ENCODE data around the gene LIME1. TPM values are rescaled to one million over a fixed set of nuclear protein-coding genes. Genes with fewer than 3 reads are reported as not detected.

Gene LIME1
- total RNA-seq, 1 experiment from 2014 or later, result 27.4 TPM

DNA sequence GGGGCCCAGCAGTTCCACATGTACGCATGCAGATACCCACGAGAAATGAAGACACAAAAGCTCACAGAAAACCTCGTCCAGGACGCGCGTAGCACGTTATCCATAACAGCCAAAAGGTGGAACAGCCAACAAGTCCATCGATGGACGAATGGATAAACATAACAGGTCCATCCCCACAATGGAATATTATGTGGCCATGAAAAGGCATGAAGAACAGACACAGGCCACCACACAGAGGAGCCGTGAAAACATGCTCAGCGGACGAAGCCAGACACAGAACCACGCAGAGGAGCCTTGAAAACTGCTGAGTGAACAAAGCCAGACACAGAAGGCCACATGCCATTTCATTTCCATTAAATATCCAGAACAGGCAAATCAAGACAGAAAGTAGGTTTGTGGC, 41.1 kb downstream of the LIME1 start:
- no peak overlapping the region for H3K27ac ChIP-seq (ENCODE audit: low read depth, low read length)
- H3K4me1 ChIP-seq (ENCODE audit: control insufficient read depth in 1 of 2, insufficient read depth in 2 of 2, low read length in 2 of 2), result peaks cover 27 to 34% of the 10 kb centered on the region in 2 experiments
- H3K9me3 ChIP-seq (ENCODE audit: control insufficient read depth in 1 of 2, insufficient read depth in 1 of 2, low read depth in 1 of 2, low read length in 2 of 2), result no peaks in the 10 kb centered on the region
- intact Hi-C loops (cut with micrococcal nuclease), result no loop called here
- ChIA-PET CTCF (interaction anchor here (1.2 kb wide), 1 partner anchor 8 kb away, joined by 3 read pairs; no protein-coding TSS in a partner anchor), POLR2A (no interaction called here), RAD21 (ENCODE audit: low non-redundant PET in 1 of 2, low total read pairs in 2 of 2, uncharacterized antibody in 2 of 2, unreplicated experiment in 2 of 2) (no interaction called here)
- DNase-seq (ENCODE audit: low read depth, low spot score) (no peak), ATAC-seq (no peak)
- no peak overlapping the region for H3K9ac ChIP-seq (ENCODE audit: low read length)
- no peak overlapping the region for H3K4me3 ChIP-seq (replicated peaks in 1 of 2; ENCODE audit: low read depth in 1 of 2, low read length in 2 of 2)
- no peaks in the 10 kb centered on the region for H3K27me3 ChIP-seq (ENCODE audit: insufficient read depth, low read length)
- peak overlapping the region; percentile 51 for H3K4me2 ChIP-seq (ENCODE audit: low read length)
- no peak overlapping the region for H2AFZ ChIP-seq (ENCODE audit: low read depth, low read length, poor library complexity, severe bottlenecking)
- H3K79me2 ChIP-seq (ENCODE audit: insufficient read depth, low read length), result no peaks in the 10 kb centered on the region
- no peaks in the 10 kb centered on the region for H3K36me3 ChIP-seq (ENCODE audit: control insufficient read depth in 1 of 2, insufficient read depth in 2 of 2, low read length in 2 of 2)
- no TSS peak for BruUV-seq (replicated peaks)
- H3K9me2 ChIP-seq (ENCODE audit: insufficient read depth), result no peaks in the 10 kb centered on the region
- TF ChIP-seq ELF1 (IDR thresholded peaks at IDR 0.05; ENCODE audit: borderline replicate concordance, low read depth) (no peak), SIN3A (IDR thresholded peaks at IDR 0.05; ENCODE audit: low read depth) (no peak), SP1 (IDR thresholded peaks at IDR 0.05; ENCODE audit: low read depth) (no peak), FOSL1 (IDR thresholded peaks at IDR 0.05; ENCODE audit: low read depth) (no peak), EGR1 (IDR thresholded peaks at IDR 0.05; ENCODE audit: low read depth) (no peak), POLR2AphosphoS5 (IDR thresholded peaks at IDR 0.05; ENCODE audit: low read depth, low read length) (no peak), CEBPB (IDR thresholded peaks at IDR 0.05; ENCODE audit: low read depth) (no peak), TCF7L2 (IDR thresholded peaks at IDR 0.05; ENCODE audit: borderline replicate concordance, extremely low read depth, insufficient read depth, insufficient read length) (no peak), SRF (IDR thresholded peaks at IDR 0.05; ENCODE audit: low read depth) (no peak), EZH2 (IDR thresholded peaks at IDR 0.05) (no peak), EZH2phosphoT487 (IDR thresholded peaks at IDR 0.05; ENCODE audit: borderline replicate concordance) (no peak), RAD21 (IDR thresholded peaks at IDR 0.05; ENCODE audit: low read depth) (no peak), POLR2A (IDR thresholded peaks at IDR 0.05; ENCODE audit: borderline replicate concordance, extremely low read depth, insufficient read depth, insufficient read length) (no peak), YY1 (IDR thresholded peaks at IDR 0.05; ENCODE audit: extremely low read depth, insufficient replicate concordance, low read depth, low read length) (no peak), ZNF274 (IDR thresholded peaks at IDR 0.05; ENCODE audit: low read depth, low read length) (no peak)
- TF ChIP-seq, protein P1, sequence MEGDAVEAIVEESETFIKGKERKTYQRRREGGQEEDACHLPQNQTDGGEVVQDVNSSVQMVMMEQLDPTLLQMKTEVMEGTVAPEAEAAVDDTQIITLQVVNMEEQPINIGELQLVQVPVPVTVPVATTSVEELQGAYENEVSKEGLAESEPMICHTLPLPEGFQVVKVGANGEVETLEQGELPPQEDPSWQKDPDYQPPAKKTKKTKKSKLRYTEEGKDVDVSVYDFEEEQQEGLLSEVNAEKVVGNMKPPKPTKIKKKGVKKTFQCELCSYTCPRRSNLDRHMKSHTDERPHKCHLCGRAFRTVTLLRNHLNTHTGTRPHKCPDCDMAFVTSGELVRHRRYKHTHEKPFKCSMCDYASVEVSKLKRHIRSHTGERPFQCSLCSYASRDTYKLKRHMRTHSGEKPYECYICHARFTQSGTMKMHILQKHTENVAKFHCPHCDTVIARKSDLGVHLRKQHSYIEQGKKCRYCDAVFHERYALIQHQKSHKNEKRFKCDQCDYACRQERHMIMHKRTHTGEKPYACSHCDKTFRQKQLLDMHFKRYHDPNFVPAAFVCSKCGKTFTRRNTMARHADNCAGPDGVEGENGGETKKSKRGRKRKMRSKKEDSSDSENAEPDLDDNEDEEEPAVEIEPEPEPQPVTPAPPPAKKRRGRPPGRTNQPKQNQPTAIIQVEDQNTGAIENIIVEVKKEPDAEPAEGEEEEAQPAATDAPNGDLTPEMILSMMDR (IDR thresholded peaks at IDR 0.05 in 2 of 3, conservative IDR thresholded peaks at IDR 0.05 in 1 of 3; ENCODE audit: borderline replicate concordance in 1 of 3, insufficient read depth in 1 of 3, low read depth in 2 of 3, low read length in 2 of 3), result no peak
- TF ChIP-seq, protein P2, sequence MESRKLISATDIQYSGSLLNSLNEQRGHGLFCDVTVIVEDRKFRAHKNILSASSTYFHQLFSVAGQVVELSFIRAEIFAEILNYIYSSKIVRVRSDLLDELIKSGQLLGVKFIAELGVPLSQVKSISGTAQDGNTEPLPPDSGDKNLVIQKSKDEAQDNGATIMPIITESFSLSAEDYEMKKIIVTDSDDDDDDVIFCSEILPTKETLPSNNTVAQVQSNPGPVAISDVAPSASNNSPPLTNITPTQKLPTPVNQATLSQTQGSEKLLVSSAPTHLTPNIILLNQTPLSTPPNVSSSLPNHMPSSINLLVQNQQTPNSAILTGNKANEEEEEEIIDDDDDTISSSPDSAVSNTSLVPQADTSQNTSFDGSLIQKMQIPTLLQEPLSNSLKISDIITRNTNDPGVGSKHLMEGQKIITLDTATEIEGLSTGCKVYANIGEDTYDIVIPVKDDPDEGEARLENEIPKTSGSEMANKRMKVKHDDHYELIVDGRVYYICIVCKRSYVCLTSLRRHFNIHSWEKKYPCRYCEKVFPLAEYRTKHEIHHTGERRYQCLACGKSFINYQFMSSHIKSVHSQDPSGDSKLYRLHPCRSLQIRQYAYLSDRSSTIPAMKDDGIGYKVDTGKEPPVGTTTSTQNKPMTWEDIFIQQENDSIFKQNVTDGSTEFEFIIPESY (IDR thresholded peaks at IDR 0.05; ENCODE audit: extremely low read depth, insufficient replicate concordance, low read length), result no peak
- TF ChIP-seq, protein P3, sequence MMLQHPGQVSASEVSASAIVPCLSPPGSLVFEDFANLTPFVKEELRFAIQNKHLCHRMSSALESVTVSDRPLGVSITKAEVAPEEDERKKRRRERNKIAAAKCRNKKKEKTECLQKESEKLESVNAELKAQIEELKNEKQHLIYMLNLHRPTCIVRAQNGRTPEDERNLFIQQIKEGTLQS (IDR thresholded peaks at IDR 0.05), result no peak
- TF ChIP-seq, protein P4, sequence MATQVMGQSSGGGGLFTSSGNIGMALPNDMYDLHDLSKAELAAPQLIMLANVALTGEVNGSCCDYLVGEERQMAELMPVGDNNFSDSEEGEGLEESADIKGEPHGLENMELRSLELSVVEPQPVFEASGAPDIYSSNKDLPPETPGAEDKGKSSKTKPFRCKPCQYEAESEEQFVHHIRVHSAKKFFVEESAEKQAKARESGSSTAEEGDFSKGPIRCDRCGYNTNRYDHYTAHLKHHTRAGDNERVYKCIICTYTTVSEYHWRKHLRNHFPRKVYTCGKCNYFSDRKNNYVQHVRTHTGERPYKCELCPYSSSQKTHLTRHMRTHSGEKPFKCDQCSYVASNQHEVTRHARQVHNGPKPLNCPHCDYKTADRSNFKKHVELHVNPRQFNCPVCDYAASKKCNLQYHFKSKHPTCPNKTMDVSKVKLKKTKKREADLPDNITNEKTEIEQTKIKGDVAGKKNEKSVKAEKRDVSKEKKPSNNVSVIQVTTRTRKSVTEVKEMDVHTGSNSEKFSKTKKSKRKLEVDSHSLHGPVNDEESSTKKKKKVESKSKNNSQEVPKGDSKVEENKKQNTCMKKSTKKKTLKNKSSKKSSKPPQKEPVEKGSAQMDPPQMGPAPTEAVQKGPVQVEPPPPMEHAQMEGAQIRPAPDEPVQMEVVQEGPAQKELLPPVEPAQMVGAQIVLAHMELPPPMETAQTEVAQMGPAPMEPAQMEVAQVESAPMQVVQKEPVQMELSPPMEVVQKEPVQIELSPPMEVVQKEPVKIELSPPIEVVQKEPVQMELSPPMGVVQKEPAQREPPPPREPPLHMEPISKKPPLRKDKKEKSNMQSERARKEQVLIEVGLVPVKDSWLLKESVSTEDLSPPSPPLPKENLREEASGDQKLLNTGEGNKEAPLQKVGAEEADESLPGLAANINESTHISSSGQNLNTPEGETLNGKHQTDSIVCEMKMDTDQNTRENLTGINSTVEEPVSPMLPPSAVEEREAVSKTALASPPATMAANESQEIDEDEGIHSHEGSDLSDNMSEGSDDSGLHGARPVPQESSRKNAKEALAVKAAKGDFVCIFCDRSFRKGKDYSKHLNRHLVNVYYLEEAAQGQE (IDR thresholded peaks at IDR 0.05; ENCODE audit: low read depth), result no peak
- TF ChIP-seq, protein P5, sequence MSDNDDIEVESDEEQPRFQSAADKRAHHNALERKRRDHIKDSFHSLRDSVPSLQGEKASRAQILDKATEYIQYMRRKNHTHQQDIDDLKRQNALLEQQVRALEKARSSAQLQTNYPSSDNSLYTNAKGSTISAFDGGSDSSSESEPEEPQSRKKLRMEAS (IDR thresholded peaks at IDR 0.05), result no peak
- H4K20me1 ChIP-seq (ENCODE audit: insufficient read depth), result no peaks in the 10 kb centered on the region
